Stomach smooth muscle (tissue), 2 donors: ENCODE data around the gene S1PR1.

Source experiments
- H3K27ac ChIP-seq: one replicate; pipeline ENCODE4 v1.7.0; 2013; ENCODE audit warnings: mild to moderate bottlenecking, low read length, inconsistent platforms
- H3K27me3 ChIP-seq, 2 donors: one replicate each; pipeline ENCODE4 v1.7.0; 2013; ENCODE audit warnings: low read length in 2 of 2; ENCODE audit not compliant: insufficient read depth in 2 of 2, control insufficient read depth in 1 of 2
- H3K36me3 ChIP-seq, 2 donors: one replicate each; pipeline ENCODE4 v1.7.0; 2013; ENCODE audit warnings: low read length in 2 of 2; ENCODE audit not compliant: control insufficient read depth in 2 of 2, insufficient read depth in 2 of 2
- H3K4me1 ChIP-seq: one replicate; pipeline ENCODE4 v1.7.0; 2013; ENCODE audit warnings: low read length; ENCODE audit not compliant: control insufficient read depth, insufficient read depth
- H3K4me3 ChIP-seq, 2 donors: one replicate each; pipeline ENCODE4 v1.7.0; 2013; ENCODE audit warnings: low read length in 2 of 2
- H3K9ac ChIP-seq, 2 donors: one replicate each; pipeline ENCODE4 v1.7.0; 2013; ENCODE audit warnings: low read length in 2 of 2, mild to moderate bottlenecking in 1 of 2
- H3K9me3 ChIP-seq, 2 donors: one replicate each; pipeline ENCODE4 v1.7.0; 2013; ENCODE audit warnings: low read length in 2 of 2; ENCODE audit not compliant: control insufficient read depth in 2 of 2
- donor health status: healthy.
- donor health status: Pancreatic carcinoma.

The S1PR1 gene

DNA sequence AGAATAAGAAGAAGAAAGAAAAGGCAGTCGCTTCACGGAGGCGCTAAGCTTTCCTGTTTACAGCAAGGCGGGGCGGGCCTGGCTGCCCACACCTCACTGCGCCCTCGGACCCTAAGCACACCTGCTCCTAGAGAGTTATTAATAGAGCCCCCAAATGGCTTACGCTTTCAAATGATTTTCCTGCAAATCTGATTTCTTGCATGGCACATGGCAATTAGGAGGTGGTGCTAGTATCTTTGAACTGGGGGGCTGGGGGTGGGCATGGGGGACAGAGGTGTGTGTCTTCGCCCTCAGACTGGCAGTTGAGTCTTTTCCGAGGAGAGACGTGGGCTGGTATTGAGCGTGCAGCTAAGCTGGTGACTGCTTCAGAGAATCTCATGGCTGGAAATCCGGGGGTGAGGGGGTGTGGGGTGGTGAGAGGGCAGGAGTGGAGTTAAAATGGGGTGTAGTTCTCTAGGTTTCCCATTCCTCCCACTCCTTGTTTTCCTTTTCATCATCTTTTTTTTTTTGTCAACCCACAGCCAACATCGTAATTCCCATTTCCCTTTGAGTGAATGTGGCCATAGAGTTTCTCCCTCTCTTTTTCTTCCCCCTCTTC, 1.3 kb downstream of the S1PR1 start:
- H3K9ac ChIP-seq: peak overlapping the region in 1 of 2 donors; percentile 18
- peaks cover 2 to 11% of the 10 kb centered on the region in 2 donors for H3K27me3 ChIP-seq
- no peaks in the 10 kb centered on the region for H3K36me3 ChIP-seq
- H3K27ac ChIP-seq: no peak overlapping the region
- H3K4me1 ChIP-seq: peaks cover 22% of the 10 kb centered on the region
- no peaks in the 10 kb centered on the region for H3K9me3 ChIP-seq
- H3K4me3 ChIP-seq: peak overlapping the region; percentile 2 to 40

DNA sequence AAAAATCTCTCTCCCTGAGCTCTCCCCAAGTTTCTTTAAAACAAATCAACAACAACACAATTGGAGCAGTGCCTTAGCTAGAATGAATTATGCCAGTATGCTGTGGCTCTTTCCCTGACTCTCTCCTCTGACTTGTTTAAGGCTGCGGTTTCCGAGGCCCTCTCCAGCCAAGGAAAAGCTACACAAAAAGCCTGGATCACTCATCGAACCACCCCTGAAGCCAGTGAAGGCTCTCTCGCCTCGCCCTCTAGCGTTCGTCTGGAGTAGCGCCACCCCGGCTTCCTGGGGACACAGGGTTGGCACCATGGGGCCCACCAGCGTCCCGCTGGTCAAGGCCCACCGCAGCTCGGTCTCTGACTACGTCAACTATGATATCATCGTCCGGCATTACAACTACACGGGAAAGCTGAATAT, 1.9 kb downstream of the S1PR1 start:
- Histone ChIP-seq H3K27me3 (peaks cover 2 to 11% of the 10 kb centered on the region in 2 donors), H3K9me3 (no peaks in the 10 kb centered on the region), H3K36me3 (no peaks in the 10 kb centered on the region), H3K4me3 (peak overlapping the region; percentile 2 to 52), H3K9ac (peak overlapping the region in 1 of 2 donors; percentile 18), H3K4me1 (peaks cover 22% of the 10 kb centered on the region), H3K27ac (no peak overlapping the region)

DNA sequence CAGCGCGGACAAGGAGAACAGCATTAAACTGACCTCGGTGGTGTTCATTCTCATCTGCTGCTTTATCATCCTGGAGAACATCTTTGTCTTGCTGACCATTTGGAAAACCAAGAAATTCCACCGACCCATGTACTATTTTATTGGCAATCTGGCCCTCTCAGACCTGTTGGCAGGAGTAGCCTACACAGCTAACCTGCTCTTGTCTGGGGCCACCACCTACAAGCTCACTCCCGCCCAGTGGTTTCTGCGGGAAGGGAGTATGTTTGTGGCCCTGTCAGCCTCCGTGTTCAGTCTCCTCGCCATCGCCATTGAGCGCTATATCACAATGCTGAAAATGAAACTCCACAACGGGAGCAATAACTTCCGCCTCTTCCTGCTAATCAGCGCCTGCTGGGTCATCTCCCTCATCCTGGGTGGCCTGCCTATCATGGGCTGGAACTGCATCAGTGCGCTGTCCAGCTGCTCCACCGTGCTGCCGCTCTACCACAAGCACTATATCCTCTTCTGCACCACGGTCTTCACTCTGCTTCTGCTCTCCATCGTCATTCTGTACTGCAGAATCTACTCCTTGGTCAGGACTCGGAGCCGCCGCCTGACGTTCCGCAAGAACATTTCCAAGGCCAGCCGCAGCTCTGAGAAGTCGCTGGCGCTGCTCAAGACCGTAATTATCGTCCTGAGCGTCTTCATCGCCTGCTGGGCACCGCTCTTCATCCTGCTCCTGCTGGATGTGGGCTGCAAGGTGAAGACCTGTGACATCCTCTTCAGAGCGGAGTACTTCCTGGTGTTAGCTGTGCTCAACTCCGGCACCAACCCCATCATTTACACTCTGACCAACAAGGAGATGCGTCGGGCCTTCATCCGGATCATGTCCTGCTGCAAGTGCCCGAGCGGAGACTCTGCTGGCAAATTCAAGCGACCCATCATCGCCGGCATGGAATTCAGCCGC, 2.5 kb downstream of the S1PR1 start:
- no peak overlapping the region for H3K27ac ChIP-seq
- no peaks in the 10 kb centered on the region for H3K36me3 ChIP-seq
- peaks cover 22% of the 10 kb centered on the region for H3K4me1 ChIP-seq
- H3K9me3 ChIP-seq: no peaks in the 10 kb centered on the region
- H3K9ac ChIP-seq: no peak overlapping the region
- H3K27me3 ChIP-seq: peaks cover 2 to 11% of the 10 kb centered on the region in 2 donors
- H3K4me3 ChIP-seq: peak overlapping the region; percentile 2 to 52

DNA sequence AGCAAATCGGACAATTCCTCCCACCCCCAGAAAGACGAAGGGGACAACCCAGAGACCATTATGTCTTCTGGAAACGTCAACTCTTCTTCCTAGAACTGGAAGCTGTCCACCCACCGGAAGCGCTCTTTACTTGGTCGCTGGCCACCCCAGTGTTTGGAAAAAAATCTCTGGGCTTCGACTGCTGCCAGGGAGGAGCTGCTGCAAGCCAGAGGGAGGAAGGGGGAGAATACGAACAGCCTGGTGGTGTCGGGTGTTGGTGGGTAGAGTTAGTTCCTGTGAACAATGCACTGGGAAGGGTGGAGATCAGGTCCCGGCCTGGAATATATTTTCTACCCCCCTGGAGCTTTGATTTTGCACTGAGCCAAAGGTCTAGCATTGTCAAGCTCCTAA, 3.2 kb downstream of the S1PR1 start:
- no peaks in the 10 kb centered on the region for H3K36me3 ChIP-seq
- H3K27ac ChIP-seq: no peak overlapping the region
- H3K9me3 ChIP-seq: no peaks in the 10 kb centered on the region
- H3K27me3 ChIP-seq: peaks cover 2 to 11% of the 10 kb centered on the region in 2 donors
- no peak overlapping the region for H3K9ac ChIP-seq
- peaks cover 22% of the 10 kb centered on the region for H3K4me1 ChIP-seq
- H3K4me3 ChIP-seq: peak overlapping the region in 1 of 2 donors; percentile 52

DNA sequence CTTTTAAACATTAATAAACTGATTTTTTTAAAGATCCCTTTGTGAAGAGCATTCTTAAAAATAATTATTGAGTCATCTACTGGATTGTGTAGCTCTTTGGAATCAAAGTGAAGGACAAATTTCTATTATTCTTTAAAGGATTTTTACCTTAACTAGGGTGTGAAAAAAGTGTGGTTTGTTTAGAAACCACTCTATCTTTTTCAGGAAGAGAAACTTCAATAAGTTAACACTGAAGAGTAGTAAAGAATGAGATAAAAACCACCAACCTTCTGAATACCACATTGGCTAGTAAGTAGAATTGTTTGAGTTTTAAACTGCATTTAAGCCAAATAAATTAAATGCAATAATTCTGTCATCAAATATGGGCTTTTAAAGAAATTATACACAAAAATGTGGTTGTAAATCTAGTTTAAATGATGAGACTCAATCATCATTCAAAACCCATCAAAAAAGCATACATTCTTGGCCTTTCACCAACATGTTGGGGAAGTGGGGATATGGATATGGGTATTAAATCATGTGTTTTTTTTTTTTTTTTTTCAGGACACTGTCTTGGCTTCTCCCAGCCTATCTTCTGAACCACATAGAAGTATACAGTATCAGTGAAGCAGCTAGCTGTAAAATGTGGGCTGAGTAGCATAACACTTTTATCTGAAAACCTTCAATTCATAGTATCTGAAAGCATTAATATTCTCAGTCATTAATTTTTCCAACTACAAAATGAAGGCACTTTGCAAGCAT, 4.8 kb downstream of the S1PR1 start:
- H3K27ac ChIP-seq: no peak overlapping the region

DNA sequence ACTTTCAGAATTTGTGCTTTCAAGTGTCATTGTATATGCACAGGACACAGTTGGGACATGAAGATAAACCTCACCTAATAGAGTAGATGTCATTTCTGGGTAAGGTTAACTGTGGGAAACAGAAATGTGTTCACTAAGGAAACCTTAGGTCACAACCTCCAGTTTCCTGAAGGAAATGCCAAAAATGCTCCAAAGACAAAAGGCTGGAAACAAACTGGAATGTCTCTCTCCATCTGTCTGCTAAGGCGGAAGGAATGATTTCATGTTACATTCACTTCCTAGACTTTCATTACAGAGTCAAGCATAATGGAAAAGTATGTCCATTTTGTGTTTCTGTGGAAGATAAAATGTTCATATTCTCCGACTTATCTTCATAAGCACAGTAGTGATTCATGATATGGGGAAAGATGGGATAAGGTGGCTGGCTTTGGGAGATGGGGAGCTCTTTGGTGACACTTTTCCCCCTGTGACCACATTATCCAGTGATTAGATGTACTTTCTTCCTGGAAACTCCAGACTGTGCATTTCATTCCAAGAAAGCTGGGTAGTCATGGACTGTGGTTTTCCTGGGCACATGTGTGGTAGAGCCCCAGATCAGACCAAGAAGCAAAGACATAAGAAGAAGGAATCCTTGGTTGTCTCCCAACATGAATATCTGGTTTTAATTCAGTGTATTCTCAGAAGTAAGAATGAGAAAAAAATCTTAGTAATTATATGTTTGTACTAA, 5.7 kb downstream of the S1PR1 start:
- no peak overlapping the region for H3K27ac ChIP-seq
- no peaks in the 10 kb centered on the region for H3K9me3 ChIP-seq
- no peak overlapping the region for H3K4me3 ChIP-seq
- H3K27me3 ChIP-seq: peaks cover 2 to 11% of the 10 kb centered on the region in 2 donors
- no peak overlapping the region for H3K9ac ChIP-seq
- H3K4me1 ChIP-seq: peaks cover 5% of the 10 kb centered on the region
- no peaks in the 10 kb centered on the region for H3K36me3 ChIP-seq

More for the DNA sequence above, 4.8 kb downstream of the S1PR1 start:
- H3K27me3 ChIP-seq: peaks cover 2 to 11% of the 10 kb centered on the region in 2 donors
- peaks cover 13% of the 10 kb centered on the region for H3K4me1 ChIP-seq
- no peaks in the 10 kb centered on the region for H3K36me3 ChIP-seq
- no peak overlapping the region for H3K9ac ChIP-seq
- no peak overlapping the region for H3K4me3 ChIP-seq
- H3K9me3 ChIP-seq: no peaks in the 10 kb centered on the region

DNA sequence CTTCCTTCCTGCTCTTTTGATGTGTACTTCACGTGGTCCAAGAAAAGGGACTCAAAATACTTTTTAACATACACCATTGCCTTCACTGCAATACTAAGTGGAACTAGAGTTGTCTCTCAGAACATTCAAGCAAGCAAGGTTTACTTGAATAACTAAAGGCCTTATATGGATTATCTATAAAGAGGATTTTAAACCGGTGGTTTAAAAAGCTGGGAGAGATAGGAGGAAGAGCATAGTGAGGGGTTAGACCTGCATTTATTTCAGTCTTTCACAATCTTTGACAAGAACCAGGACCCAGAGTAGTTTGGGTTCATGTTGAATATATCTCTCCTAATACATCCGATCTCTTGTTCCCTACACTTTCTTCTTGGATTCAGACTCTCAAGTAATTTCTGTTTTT, 6.9 kb downstream of the S1PR1 start:
- Histone ChIP-seq H3K4me1 (no peaks in the 10 kb centered on the region), H3K4me3 (no peak overlapping the region), H3K9ac (no peak overlapping the region), H3K27ac (no peak overlapping the region), H3K36me3 (no peaks in the 10 kb centered on the region), H3K27me3 (peaks cover 3 to 7% of the 10 kb centered on the region in 2 donors), H3K9me3 (no peaks in the 10 kb centered on the region)

DNA sequence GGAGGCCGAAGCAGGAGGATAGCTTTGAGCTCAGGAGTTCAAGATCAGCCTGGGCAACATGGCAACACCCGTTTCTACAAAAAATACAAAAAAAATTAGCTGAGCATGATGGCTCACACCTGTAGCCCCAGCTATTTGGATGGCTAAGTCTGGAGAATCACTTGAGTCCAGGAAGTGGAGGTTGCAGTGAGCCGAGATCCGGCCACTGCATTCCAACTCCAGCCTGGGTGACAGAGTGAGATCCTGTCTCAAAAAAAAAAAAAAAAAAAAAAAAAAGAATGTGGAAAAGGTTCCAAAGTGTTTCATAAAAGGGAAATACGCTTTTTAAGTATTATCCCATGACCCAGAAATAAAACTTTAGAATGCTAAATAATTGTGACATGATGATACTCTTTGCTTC, 8.0 kb downstream of the S1PR1 start:
- Histone ChIP-seq H3K4me3 (no peak overlapping the region), H3K4me1 (no peaks in the 10 kb centered on the region), H3K9me3 (no peaks in the 10 kb centered on the region), H3K27me3 (peaks cover 0 to 3% of the 10 kb centered on the region in 2 donors), H3K36me3 (no peaks in the 10 kb centered on the region), H3K9ac (no peak overlapping the region), H3K27ac (no peak overlapping the region)

DNA sequence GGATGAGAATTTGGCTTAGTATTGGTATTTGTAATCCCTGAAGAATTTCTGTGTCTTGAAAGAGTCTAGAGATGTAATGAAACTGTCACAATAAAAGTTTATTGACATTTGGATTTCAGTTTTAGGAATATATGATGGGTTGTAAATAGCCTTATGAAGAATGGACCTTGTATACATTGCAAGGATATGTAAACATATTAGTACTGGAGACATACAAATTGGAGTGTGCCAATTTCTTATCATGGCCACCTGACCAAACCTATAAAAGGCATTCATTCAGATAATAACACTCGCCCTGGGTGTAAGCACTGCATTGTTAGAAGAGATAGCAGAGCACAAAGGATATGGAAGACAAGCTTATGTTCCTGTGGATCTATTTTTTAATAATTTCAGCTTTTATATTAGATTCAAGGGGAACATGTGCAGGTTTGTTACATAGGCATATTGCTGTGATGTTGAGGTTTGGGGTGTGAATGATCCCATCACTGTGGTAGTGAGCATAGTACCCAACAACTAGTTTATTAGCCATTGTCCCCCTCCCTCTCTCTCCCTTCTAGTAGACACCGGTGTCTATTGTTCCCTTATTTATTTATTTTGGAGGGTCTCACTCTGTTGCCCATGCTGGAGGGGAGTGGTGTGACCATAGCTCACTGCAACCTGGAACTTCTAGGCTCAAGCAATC, 8.6 kb downstream of the S1PR1 start:
- H3K27ac ChIP-seq: no peak overlapping the region
- H3K27me3 ChIP-seq: peaks cover 0 to 3% of the 10 kb centered on the region in 2 donors
- H3K9me3 ChIP-seq: no peaks in the 10 kb centered on the region
- H3K4me3 ChIP-seq: no peak overlapping the region
- H3K4me1 ChIP-seq: no peaks in the 10 kb centered on the region
- H3K9ac ChIP-seq: no peak overlapping the region
- H3K36me3 ChIP-seq: no peaks in the 10 kb centered on the region
